Skin of body (tissue), 2 donors: ENCODE measurements around the gene GABPB2. TPM values are rescaled to one million over a fixed set of nuclear protein-coding genes. Genes with fewer than 3 reads are reported as not detected.

Experiments used
- DNase-seq: peaks from one replicate; lab custom pipeline; 2025; lab: John Stamatoyannopoulos, UW
- total RNA-seq: library from RNA; depleted of rRNA; stranded (reverse); fragments of >200 nt; gene quantifications from one replicate; pipeline ENCODE4 v1.2.3, GENCODE V29; 2014

GABPB2 gene
- total RNA-seq, 1 donor from 2014 or later: 14.0 TPM

DNA sequence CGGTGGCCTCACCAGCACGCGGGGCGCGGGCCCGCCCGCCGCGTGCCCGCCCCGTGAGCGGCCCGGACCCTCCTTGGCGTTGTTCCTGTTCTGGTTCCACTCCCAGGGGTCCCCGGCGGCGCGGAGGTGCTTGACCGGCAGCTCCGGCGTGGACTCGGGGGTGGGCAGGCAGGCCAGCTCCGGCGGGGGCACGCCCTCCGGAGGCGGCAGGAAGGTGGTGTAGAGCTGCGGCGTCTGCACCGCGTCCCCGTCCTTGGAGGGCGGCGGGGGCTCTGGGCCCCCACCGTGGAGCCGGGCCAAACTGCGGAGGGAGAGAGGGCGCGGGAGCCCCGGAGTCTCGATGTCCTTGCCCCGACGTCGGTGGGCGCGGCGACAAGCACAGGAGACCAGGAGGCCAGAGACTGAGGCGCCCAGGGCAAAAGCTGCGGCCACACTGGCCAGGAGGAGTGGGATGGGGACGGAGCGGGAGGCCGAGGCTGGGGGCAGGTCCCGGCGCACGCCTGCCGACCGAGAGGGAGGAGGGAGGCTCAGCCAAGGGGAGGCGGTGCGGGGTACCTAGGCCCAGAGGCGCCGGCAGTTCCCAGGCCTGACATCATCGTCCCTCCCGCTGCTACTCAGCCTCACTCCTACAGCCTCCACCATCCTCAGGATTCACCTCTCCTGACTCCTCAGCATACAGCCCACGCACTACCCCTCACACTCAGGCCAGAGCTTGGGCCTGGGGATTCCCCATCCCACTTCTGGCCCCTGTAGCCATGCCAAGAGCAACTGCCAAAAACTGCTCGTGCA lies 62.7 kb downstream of the GABPB2 start:
- DNase-seq: no peak

- DNase-seq: no peak
Measured at GRCh38 chr1:151134396-151134795, 63.8 kb downstream of the GABPB2 start.

GRCh38 chr1:151134991-151135390 lies 64.4 kb downstream of the GABPB2 start:
- no peak for DNase-seq

DNA sequence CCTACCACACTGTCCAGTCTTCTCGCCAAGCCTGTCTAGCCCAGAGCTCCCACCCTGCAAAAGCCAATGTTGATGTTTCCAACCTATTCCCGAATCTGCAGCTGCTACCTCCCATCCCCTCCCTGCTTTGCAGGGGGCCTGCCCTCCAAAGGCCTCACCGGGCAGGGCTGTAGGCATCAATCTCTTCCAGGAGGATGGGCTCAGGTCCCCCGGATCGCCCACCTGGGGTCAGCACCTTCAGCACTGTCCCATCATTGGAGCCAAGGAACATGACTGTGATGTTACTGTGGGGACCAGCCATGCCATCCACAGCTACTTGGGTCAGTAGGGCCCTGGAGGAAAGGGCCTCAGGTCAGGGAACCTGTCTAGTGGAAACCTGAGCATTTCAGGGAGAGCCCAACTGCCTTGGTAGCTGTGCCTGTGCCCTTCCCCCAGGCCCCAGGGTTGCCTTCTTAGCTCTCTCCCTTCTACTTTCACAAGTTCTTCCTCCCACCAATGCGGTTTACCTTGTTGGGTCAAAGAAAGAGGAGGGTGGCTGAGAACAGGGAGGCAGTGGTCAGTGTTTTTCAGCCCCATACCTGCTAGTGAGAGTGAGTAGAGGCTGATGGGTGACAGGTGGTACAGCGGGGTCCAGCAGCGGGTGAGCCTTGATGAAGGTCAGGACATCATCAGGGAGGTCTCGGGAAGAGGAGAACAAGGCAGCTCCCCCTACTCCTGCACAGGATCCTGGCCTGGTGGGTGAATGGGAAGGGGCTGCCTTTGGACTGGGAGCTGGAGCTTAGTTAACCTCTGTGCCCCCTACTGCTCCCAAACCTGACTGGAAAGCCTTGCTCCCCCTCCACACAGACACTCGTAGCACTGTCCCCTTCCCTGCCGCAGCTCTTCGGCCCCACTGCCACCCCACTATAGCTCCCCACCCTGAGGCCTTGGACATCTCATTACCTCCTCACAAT lies 65.1 kb downstream of the GABPB2 start:
- DNase-seq: no peak

GRCh38 chr1:151137789-151138188 lies 67.2 kb downstream of the GABPB2 start:
- no peak for DNase-seq

GRCh38 chr1:151142411-151143056 lies 72.0 kb downstream of the GABPB2 start:
- no peak for DNase-seq

- no peak for DNase-seq
Measured at GRCh38 chr1:151143057-151143435, 72.5 kb downstream of the GABPB2 start.

DNA sequence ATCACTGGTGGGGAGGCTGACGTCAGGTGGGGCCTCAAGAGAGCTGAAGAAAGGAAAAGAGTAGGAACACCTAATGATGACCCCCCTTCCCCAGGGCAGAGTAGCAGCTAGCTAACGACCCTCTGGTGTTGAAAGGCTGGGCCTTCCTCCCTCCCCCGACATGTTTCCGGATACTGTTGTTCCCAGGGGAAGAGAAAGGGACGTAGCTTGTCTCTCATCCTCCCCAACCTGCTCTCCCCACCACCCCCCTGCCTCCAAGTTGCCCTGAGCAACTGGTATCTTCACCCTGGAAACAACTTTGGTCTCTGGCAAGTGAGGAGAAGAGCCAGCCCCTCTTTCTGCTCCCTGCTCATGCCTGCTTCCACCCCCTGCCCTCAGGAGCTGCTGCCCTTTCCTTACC lies 73.4 kb downstream of the GABPB2 start:
- no peak for DNase-seq

DNA sequence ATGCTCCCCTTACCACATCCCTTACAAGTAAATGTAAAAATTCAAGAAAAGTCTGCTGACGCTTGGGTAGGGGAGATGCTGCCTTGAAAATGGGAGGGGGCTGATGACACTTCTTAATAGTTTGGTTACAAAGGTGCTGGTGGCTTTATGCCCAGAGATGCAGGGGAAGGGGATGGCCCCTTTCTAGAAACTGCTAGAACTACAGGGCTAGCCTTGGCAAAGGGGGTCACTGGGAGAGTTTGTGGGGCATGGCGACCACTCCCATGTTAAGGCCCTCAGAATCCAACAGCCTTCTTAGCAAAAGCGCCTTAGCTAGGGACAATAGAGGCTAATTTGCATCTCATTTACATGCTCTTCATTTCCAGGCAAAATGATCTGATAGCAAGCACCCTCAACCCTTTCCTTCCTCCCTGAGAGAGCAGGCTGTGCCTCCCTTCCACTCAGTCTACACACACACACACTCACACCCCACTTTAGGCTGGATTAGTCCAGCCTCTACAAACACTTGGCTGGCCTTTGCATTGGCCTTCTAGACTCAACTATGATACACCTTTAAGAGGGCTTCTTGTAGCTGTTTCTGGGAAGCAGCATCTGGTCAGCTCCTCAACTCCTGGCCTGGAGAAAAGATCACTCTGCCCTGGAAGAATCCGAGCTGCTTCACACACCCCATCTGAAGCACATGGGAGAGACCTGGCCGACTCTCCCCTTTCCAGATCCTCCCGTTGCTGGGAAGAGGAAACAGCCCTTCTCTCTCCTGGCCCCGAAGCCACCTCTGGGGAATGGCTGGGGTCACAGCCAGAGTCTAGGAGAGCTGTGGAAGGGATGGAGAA lies 74.1 kb downstream of the GABPB2 start:
- DNase-seq: peak; percentile 17

GRCh38 chr1:151145304-151146071 lies 74.9 kb downstream of the GABPB2 start:
- no peak for DNase-seq

GRCh38 chr1:151146072-151146411 lies 75.5 kb downstream of the GABPB2 start:
- DNase-seq: no peak

DNA sequence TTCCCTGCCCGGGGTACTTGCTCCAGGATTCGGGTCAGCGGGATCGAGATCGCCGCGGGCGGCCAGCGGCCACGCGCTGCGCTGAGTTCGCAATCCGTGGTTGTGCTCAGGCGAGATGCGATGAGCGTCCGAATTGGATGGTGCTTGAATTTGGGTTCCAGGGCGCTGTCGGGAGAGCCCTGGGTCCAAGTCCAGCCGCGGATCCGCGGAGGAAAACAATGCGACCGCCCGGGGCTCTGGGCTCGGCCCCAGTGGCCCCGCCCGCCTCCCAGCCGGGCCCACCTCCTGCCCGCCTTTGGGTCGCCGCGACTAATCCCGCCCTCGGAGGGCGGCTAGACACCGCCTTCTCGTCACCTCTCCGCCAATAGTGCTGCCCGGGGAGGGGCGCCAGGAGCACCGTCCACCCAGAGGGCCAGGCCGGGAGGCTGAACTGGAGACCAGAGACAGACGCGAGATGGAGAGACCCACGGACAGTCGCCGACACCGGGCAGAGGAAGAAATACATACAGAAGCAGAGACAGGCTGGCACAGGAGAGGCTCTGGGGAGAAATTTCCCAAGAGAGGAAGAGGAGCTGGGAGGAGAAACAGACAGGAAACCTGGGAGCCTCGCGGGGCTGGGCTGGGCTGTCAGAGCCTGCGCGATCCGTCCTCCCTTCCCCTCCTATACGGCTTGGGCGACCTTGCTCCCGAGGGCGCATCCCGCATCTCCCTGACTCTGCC lies 76.0 kb downstream of the GABPB2 start, which contains the start of gene SEMA6C:
SEMA6C (minus strand) TSS at position 220 of the 720 bp plus-strand sequence. CDS start 4,010 bp downstream, outside the sequence.
- DNase-seq: peak; percentile 89

DNA sequence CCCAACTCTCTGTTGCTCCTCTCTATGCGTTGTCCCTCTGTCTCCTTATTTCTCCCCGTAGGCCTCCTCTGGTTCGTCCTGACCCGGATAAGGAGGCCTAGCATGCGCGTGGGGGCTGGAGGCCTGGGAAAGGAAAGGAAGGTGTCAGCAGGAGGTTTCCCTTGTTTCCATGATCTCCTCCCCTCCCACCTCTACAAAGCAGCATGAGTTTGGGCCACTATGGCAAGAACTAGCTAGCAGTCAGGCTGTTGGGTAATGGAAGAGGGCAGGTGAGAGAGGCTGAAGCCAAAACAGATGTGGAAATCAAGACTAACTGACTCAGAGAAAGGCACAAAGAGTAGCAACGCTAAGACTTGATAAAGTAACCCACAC lies 76.6 kb downstream of the GABPB2 start:
- no peak for DNase-seq

DNA sequence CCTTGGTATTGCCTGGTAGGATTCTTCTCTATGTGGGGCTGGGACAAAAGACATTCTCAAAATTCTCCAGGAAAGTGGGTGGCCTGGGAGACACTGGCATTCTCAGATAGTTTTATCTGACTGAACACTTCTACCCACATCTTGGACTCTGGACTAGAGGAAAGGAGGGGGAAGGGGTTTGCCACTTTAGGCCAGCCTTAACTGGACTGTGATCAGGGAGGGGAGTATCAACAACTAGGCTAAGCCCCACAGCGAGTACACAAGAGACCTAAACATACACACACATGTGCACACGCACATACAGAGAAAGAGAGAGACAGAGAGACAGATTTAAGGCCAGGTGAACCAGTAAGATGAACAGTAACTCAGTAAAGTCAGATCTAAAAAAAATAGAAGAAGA lies 77.1 kb downstream of the GABPB2 start:
- no peak for DNase-seq

GRCh38 chr1:151156515-151156819 lies 85.9 kb downstream of the GABPB2 start, which contains the start of gene TNFAIP8L2:
TSS of gene TNFAIP8L2 (plus strand) at chr1:151156649. CDS start at chr1:151158698, 2,049 bp downstream.
- DNase-seq: no peak

DNA sequence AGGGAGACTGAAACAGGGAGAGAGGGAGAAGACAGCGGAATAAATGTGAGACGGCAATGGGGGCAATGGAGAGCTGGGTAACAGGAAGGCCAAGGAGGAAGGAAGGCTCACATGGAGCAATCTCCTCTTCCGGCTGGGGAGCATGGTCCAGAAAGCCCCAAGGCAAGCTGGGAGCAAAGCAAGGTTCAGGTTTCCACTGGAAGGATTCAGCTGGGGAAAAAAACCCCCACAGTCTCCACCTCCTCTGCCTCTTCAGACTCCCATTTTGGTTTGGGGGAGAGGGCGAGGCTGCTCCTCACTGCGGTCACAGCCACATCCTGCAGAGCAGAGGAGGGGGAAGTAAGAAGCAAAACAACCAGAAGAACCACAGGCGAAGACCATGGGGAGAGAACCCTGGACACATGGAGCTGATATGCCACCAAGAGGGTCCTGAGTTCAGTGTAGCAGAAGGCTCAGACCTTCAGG lies 86.5 kb downstream of the GABPB2 start:
- DNase-seq: no peak

DNA sequence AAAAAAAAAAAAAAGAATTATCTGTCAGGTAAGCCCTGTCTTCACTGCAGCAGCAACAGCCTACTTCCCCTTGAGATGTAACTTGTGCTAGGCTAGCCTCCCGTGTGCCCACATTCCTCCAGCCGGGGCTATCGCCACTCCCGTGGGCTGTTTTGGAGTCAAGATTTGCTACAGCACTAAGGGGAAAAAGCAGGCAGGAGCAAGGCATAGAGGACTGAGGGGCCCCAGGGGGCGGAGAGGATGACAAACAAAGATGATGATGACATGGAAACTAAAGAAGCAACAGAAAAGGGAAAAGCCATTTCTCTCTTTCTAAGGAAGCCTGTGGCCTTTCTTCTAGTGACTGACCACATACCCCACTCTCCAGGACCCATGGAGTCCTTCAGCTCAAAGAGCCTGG lies 87.8 kb downstream of the GABPB2 start:
- no peak for DNase-seq

DNA sequence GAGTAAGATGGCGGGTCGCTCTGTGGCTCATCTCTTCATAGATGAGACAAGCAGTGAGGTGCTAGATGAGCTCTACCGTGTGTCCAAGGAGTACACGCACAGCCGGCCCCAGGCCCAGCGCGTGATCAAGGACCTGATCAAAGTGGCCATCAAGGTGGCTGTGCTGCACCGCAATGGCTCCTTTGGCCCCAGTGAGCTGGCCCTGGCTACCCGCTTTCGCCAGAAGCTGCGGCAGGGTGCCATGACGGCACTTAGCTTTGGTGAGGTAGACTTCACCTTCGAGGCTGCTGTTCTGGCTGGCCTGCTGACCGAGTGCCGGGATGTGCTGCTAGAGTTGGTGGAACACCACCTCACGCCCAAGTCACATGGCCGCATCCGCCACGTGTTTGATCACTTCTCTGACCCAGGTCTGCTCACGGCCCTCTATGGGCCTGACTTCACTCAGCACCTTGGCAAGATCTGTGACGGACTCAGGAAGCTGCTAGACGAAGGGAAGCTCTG lies 88.2 kb downstream of the GABPB2 start:
- DNase-seq: no peak

DNA sequence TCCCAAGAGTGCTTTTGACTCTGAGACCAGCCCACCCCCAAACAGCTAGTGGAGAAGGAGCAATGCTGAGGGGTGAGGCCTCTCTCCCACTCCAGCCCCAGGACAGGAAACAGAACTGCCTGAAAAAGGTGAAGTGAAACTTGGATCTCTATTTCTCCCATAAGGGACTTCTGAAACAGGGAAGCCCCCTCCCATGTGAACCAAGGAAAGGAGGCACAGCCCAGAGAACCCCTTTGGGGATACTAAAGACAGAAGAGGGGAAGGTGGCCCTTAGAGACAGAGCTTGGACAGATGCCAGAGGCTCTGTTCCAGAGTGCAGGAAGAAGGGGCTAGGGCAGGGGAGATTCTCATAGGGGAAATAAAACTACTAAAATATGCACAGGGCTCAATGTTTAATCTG lies 88.8 kb downstream of the GABPB2 start:
- DNase-seq: no peak
